WERI-Rb-1 (cell line): ENCODE results near the gene CHD1.
A peak's percentile ranks its signal among the peaks of the same experiment; 100 is the strongest.

Experiments
- DNase-seq: peaks from one replicate; pipeline ENCODE4 v3.0.0-alpha.2; 2020
- H3K27ac ChIP-seq: fragments of 250-450 bp; sonication (Bioruptor Pico); 2 replicates; pipeline ENCODE4 v1.5.1; 2020; ENCODE audit warnings: mild to moderate bottlenecking, moderate library complexity
- H3K27me3 ChIP-seq: fragments of 250-450 bp; sonication (Bioruptor Pico); 2 replicates; pipeline ENCODE4 v1.5.1; 2021; ENCODE audit warnings: mild to moderate bottlenecking, low read depth, moderate library complexity; ENCODE audit not compliant: insufficient read depth, severe bottlenecking
- H3K36me3 ChIP-seq: fragments of 250-450 bp; sonication (Bioruptor Pico); 2 replicates; pipeline ENCODE4 v1.5.1; 2020; ENCODE audit warnings: mild to moderate bottlenecking, moderate library complexity
- H3K4me3 ChIP-seq: 2 replicates; pipeline ENCODE4 v1.5.1; 2011; ENCODE audit warnings: low read depth, mild to moderate bottlenecking, control low read depth, low read length
- H3K9me3 ChIP-seq: fragments of 250-450 bp; sonication (Bioruptor Pico); 2 replicates; pipeline ENCODE4 v1.5.1; 2021; ENCODE audit warnings: mild to moderate bottlenecking, moderate library complexity; ENCODE audit not compliant: severe bottlenecking
- CTCF ChIP-seq: IDR thresholded peaks from 2 replicates; pipeline ENCODE4 v1.5.1; 2011; ENCODE audit warnings: low read depth, mild to moderate bottlenecking, control low read depth, inconsistent platforms, low read length

Gene CHD1

GRCh38 chr5:98836175-98836574 lies 92.6 kb downstream of the CHD1 start:
- H3K36me3 ChIP-seq: no peaks in the 10 kb centered on the region
- no peak overlapping the region for H3K4me3 ChIP-seq
- no peak for DNase-seq
- H3K27me3 ChIP-seq: no peaks in the 10 kb centered on the region
- no peak for TF ChIP-seq CTCF
- H3K27ac ChIP-seq: no peak overlapping the region
- no peaks in the 10 kb centered on the region for H3K9me3 ChIP-seq

DNA sequence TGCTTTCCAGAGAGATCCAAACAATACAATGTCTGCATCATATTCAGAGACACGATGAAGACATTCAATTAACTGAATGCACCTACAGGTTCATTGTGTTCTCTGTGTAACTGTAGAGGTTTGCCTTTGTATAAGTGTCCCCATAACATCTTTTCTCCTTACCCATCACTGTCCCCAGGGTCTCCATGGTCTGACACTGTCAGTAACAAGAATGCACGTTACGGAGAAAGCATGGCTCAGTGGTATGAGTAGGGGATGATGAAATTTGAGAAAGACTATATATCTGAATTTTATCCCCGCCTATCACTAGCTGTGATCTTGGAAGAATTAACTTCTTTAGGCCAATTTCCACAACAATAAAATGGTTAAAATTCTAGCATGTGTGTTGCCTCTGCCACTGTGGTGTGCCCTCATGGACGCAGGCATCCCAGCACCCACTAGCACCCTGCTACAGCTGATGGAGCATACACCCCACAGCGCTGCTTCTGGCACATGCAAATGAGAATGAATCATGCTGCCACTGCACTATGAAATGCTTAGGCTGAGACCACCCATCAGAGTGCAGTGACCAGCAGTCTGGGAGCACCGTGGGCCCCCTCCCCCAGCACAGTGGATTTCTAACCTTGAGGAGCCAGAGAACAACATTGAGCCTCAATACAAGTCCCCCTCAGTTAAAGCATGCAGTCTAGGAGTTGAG lies 101.1 kb downstream of the CHD1 start:
- Histone ChIP-seq H3K27ac (no peak overlapping the region), H3K27me3 (no peaks in the 10 kb centered on the region), H3K36me3 (no peaks in the 10 kb centered on the region), H3K9me3 (no peaks in the 10 kb centered on the region), H3K4me3 (no peak overlapping the region)
- DNase-seq: no peak
- no peak for TF ChIP-seq CTCF

DNA sequence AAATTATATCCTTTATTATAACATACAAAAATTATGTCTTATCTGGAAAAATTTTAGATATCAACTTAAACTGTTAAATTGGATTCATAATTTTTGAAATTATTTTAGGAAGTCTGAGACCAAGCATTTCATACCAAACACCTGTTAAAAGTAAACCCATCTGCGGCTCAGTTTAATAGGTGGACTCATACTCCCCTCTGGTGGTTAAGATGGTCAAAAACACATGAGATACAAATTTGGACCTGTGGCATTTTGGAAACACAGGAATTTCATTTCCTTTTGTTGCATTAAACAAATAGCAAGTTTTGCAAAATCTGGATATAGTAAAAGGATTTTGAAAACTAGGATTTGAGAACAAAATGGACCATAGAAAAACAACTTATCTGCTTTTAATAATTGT lies 101.6 kb downstream of the CHD1 start:
- peak; percentile 22; the same call in 1 of the 2 replicates for TF ChIP-seq CTCF
- Histone ChIP-seq H3K9me3 (no peaks in the 10 kb centered on the region), H3K27ac (no peak overlapping the region), H3K36me3 (no peaks in the 10 kb centered on the region), H3K27me3 (no peaks in the 10 kb centered on the region), H3K4me3 (no peak overlapping the region)
- no peak for DNase-seq

GRCh38 chr5:98825582-98826375 lies 103.0 kb downstream of the CHD1 start:
- H3K27ac ChIP-seq: no peak overlapping the region
- H3K9me3 ChIP-seq: peaks cover 4% of the 10 kb centered on the region
- TF ChIP-seq CTCF: no peak
- DNase-seq: no peak
- no peak overlapping the region for H3K4me3 ChIP-seq
- H3K27me3 ChIP-seq: no peaks in the 10 kb centered on the region
- H3K36me3 ChIP-seq: no peaks in the 10 kb centered on the region

GRCh38 chr5:98816582-98817222 lies 112.1 kb downstream of the CHD1 start:
- H3K27ac ChIP-seq: no peak overlapping the region
- TF ChIP-seq CTCF: no peak
- no peak for DNase-seq
- peaks cover 4% of the 10 kb centered on the region for H3K9me3 ChIP-seq
- H3K27me3 ChIP-seq: no peaks in the 10 kb centered on the region
- H3K36me3 ChIP-seq: no peaks in the 10 kb centered on the region
- no peak overlapping the region for H3K4me3 ChIP-seq
